Ovary (tissue), 3 donors: ENCODE results near the gene MMP24.

Experiments
- EP300 ChIP-seq: sonication (generic); formaldehyde crosslinking; IDR thresholded peaks from one replicate; pipeline ENCODE4 v1.6.1; 2017; ENCODE audit warnings: antibody characterized with exemption
- POLR2A ChIP-seq: fragments of 450-650 bp; IDR thresholded peaks from one replicate; pipeline ENCODE4 v1.6.1; 2017; ENCODE audit warnings: antibody characterized with exemption, mild to moderate bottlenecking, moderate library complexity
- TF ChIP-seq, protein P1 (sequence below), 3 donors: fragments of 450-650 bp in 2 of 3; fragments of 200-600 bp in 1 of 3; IDR thresholded peaks; one replicate each; pipeline versions ENCODE4 v1.5.1 to v1.8.0; 2016 to 2022; ENCODE audit warnings: antibody characterized with exemption in 3 of 3, mild to moderate bottlenecking in 1 of 3
- donor health status: DM: no; HTN: no; CAD: no.

DNA sequence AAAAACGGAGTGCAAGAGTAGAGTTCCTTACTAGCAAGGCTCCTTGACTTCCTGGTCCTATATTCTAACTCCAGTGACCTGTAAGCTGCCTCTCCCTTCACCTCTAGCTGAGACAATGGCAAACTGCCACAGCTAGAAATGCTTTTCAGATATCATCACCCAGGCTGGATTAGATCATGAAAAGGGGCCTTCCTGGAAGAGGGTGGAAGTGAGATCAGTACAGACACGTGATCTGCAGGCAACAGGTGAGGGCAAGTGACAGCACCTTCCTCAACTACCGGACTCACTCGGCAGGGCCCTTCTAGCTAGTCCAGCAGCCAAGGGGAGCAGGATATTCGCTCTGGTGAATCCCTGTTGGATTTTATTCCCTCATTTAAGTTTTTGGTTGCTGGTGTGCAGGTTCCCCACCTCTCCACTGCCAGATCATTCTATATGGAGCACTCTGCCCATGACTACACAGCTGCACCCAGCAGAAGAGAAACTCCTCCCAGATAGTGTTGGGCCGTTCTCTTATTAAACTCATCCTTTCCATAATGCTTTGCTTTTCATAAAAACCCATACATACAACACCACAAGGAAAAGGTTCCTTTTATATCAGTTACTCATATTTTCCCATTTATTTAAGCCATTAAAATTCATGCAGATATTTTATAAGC lies 92.1 kb downstream of the MMP24 start:
- TF ChIP-seq, protein P1, sequence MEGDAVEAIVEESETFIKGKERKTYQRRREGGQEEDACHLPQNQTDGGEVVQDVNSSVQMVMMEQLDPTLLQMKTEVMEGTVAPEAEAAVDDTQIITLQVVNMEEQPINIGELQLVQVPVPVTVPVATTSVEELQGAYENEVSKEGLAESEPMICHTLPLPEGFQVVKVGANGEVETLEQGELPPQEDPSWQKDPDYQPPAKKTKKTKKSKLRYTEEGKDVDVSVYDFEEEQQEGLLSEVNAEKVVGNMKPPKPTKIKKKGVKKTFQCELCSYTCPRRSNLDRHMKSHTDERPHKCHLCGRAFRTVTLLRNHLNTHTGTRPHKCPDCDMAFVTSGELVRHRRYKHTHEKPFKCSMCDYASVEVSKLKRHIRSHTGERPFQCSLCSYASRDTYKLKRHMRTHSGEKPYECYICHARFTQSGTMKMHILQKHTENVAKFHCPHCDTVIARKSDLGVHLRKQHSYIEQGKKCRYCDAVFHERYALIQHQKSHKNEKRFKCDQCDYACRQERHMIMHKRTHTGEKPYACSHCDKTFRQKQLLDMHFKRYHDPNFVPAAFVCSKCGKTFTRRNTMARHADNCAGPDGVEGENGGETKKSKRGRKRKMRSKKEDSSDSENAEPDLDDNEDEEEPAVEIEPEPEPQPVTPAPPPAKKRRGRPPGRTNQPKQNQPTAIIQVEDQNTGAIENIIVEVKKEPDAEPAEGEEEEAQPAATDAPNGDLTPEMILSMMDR (IDR thresholded peaks at IDR 0.05) = no peak
- TF ChIP-seq EP300 (no peak), POLR2A (no peak)
